Hepatic stellate cell (primary cell): Measurements from ENCODE around the gene GALNT10.

Source experiments
- DNase-seq: peaks from one replicate; pipeline ENCODE4 v3.0.0; 2011; ENCODE audit warnings: low spot score

GALNT10 gene

DNA sequence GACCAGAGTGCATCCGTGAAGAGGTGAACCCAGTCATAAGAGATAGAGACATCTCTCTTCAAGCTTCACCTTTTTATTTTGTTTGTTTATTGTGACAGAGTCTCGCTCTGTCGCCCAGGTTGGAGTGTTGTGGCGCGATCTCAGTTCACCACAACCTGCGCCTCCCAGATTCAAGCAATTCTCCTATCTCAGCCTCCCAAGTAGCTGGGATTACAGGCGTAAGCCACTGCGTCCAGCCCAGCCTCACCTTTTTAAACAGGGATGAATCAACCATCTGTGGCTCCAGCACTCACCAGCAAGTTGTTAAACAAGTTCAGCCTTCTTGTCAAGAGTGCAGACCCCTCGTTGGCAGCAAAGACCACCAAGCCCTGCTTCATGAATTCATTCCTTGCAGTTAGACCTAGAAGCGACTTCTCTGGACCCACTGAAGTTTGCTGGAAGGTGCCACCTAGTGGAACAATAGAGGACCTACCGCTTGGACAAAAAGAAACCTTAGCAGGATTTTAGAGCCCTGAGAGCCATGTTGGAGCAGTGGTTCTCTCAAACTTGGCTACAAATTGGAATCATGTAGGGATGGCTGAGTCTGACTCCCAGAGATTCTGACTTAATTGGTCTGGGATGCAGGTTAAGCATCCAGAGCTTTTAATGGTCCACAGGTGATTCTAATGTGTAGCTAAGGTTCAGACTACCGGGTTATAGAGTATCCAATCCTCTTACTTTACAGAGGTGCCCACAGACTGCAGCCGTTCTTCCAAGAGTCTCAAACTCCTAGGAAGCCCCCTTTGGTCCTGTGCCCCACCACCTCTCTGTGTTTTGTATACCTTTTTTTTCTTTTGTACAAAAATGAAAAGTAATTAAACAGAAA lies 10.5 kb upstream of the GALNT10 start:
- peak; percentile 61 for DNase-seq

GRCh38 chr5:154181161-154181560 lies 9.4 kb upstream of the GALNT10 start:
- no peak for DNase-seq

GRCh38 chr5:154189256-154189818 lies 1.2 kb upstream of the GALNT10 start:
- peak; percentile 19 for DNase-seq

- peak; percentile 93 for DNase-seq
Measured at GRCh38 chr5:154189819-154190594, 526 bp upstream of the GALNT10 start.

- peak; percentile 57 for DNase-seq
Measured at GRCh38 chr5:154191467-154192261, 1.1 kb downstream of the GALNT10 start.

GRCh38 chr5:154193283-154193682 lies 2.8 kb downstream of the GALNT10 start:
- no peak for DNase-seq

GRCh38 chr5:154193701-154194121 lies 3.2 kb downstream of the GALNT10 start:
- no peak for DNase-seq

- DNase-seq: no peak
Measured at GRCh38 chr5:154194345-154195329, 4.1 kb downstream of the GALNT10 start.

DNA sequence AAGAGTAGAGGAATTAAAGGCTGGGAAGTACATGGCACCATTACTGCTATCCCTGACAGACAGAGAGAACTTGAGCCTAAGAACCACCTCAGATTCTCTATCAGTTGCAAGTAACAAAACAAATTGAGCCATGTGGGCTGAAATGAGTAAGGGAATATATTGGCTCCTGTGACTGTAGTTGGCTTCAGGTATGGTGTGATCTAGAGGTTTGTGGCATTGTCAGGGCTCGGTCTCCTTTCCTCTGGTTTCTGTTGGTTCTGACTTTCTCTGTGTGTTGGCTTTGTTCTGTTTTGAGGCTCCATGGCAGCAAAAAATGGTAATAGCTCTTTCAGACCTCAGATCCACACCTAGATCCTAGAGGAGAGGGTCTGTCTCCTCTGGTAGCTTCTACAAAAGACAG lies 5.7 kb downstream of the GALNT10 start:
- DNase-seq: no peak

GRCh38 chr5:154196955-154197652 lies 6.6 kb downstream of the GALNT10 start:
- peak; percentile 43 for DNase-seq

DNA sequence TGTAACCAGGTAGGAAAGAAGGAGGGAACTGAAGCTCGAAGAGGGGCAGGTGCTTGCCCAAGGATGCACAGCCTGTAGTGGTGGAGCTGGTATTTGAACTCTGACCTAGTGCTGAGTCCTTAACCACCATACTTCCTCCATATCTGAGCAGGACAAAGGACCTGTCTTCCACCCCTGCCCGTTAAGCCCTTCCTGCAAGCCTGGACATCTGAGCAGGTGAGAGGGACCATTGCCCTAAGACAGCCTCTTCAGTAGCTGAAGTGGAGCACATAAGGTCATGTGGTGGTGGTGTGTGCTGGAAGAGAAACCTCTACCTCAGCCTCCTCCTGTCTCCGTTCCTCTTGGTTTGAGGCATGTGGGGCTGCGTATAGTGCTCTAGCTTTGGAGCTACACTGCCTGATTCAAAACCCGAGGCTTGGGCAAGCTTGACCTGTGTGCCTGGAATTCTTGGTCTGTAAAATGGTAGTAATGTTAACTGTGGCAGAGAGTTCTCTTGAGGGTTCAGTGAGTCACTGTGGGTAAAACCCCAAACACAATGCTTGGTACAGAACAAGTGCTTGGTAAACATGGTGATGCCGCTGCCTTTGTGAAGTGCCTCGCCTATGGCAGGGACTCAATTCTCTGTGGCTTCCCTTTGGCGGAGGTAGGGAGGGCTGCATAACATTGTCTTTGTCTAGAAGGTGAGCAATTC lies 7.4 kb downstream of the GALNT10 start:
- no peak for DNase-seq

- peak; percentile 87 for DNase-seq
Measured at GRCh38 chr5:154198611-154199230, 8.2 kb downstream of the GALNT10 start.

DNA sequence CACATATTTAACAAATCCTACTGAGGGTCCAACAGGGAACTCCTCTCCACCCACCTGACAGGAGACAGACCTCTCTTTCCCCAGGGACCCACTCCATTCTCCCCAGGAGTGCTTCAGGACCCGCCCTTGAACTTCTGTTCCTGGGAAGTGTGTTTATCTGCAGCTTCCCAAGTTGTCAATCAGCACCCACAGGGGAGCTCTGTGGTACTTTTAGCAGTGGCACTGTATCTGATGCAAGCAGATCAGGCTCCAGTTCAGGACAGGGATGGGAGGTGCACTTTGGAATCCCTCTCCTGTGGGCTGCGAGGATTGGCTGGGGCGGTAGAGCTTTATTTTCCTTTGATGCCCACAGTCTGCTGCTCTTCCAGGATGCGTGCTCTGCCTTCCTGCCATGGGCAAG lies 8.7 kb downstream of the GALNT10 start:
- DNase-seq: peak; percentile 18

DNA sequence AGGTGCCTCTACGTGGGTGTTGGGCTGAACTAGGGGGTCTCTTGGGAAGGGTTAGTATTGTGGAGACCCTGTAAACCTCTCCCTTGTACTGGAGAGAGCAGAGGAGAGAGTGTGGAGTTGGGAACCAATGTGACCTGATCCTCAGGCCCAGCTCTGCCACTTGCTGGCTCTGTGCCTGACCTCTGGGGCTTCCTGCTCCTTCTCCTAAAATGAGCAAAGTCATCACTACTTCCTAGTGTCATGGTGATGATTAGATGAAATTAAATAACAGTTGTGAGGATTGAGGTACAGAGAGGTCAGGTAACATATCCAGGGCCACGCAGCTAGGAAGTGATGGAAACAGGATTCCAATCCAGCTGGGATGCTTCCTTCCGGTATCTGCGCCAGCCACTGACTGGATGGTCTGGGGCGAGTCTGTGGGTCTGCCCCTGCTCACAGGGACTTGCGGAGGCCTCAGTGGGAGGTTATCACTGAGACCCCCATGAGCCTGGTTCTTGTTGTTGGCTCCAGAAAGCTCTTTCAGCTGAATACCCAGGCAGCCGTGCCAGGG lies 9.2 kb downstream of the GALNT10 start:
- DNase-seq: no peak

- DNase-seq: no peak
Measured at GRCh38 chr5:154200221-154200620, 9.7 kb downstream of the GALNT10 start.

DNA sequence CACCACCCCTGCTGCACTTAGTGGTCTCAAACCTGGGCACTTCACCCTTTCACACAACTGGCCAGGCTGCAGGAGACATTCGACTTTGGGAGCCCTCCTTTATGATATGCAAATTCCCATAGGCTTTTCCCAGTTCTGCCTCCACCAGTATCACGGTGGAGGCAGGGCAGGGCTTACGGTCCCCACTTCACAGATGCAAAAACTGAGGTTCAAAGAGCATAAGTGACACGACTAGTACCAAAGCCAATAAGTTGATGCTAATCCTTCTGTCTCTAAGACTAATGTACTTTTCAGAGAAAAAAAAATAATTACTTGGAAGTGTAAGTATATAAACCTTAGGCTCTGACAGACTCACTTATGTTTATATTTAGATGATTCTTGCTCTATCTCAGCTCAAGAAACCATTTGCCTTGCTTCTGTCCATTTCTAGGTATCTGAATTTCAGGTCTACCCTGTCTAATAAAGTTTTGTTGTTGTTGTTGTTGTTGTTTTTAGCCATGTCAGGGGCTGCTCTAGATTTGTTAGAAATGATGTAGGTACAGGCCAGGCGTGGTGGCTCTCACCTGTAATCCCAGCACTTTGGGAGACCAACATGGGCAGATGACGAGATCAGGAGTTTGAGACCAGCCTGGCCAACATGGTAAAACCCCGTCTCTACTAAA lies 10.7 kb downstream of the GALNT10 start:
- no peak for DNase-seq

GRCh38 chr5:154202379-154203260 lies 12.1 kb downstream of the GALNT10 start:
- no peak for DNase-seq
